Activated CD4-positive, alpha-beta memory T cell treated with anti-CD3 and anti-CD28 coated beads for 36 hours (primary cell): ENCODE results near the gene UBAP2L. TPM values are rescaled to one million over a fixed set of nuclear protein-coding genes. Genes with fewer than 3 reads are reported as not detected.

Source experiments
- CTCF ChIA-PET: fragments of 350-600 bp; sonication (Branson Sonifier 250); formaldehyde crosslinking; loops from one replicate; lab custom pipeline; 2021; ENCODE audit warnings: antibody characterized with exemption, inconsistent platforms; lab: Charles Lee
- POLR2A ChIA-PET: fragments of 350-600 bp; sonication (Branson Sonifier 250); formaldehyde crosslinking; loops from one replicate; lab custom pipeline; 2021; ENCODE audit warnings: antibody characterized with exemption; lab: Charles Lee
- DNase-seq: peaks from one replicate; pipeline ENCODE4 v3.0.0-alpha.2; 2020
- H3K27ac Mint-ChIP-seq: one replicate; pipeline ENCODE4 v1.8.0; 2021; ENCODE audit warnings: mixed read lengths
- H3K27me3 Mint-ChIP-seq: one replicate; pipeline ENCODE4 v1.8.0; 2021; ENCODE audit warnings: mixed read lengths
- H3K36me3 Mint-ChIP-seq: one replicate; pipeline ENCODE4 v1.8.0; 2021; ENCODE audit warnings: mixed read lengths
- H3K4me1 Mint-ChIP-seq: one replicate; pipeline ENCODE4 v1.8.0; 2021; ENCODE audit warnings: low read depth, mixed read lengths
- H3K4me3 Mint-ChIP-seq: one replicate; pipeline ENCODE4 v1.8.0; 2021; ENCODE audit warnings: mild to moderate bottlenecking, mixed read lengths
- H3K9me3 Mint-ChIP-seq: one replicate; pipeline ENCODE4 v1.8.0; 2021; ENCODE audit warnings: mixed read lengths
- intact Hi-C: fragments of 100-400 bp; cut with micrococcal nuclease; formaldehyde crosslinking; loops from one replicate; pipeline ENCODE4 v1.15.1; 2023
- total RNA-seq, 2 experiments: library from RNA; stranded (reverse); gene quantifications; one replicate each; pipeline ENCODE4 v1.2.3, GENCODE V29; 2021

The UBAP2L gene
- total RNA-seq, 2 experiments from 2014 or later, result 180 to 183 TPM

- H3K36me3 Mint-ChIP-seq, result peaks cover 49% of the 10 kb centered on the region
- CTCF ChIA-PET, result no interaction called here
- no peaks in the 10 kb centered on the region for H3K9me3 Mint-ChIP-seq
- POLR2A ChIA-PET, result no interaction called here
- no peak overlapping the region for H3K27ac Mint-ChIP-seq
- no peaks in the 10 kb centered on the region for H3K4me1 Mint-ChIP-seq
- intact Hi-C loops, result no loop called here
- no peak for DNase-seq
- H3K27me3 Mint-ChIP-seq, result no peaks in the 10 kb centered on the region
- no peak overlapping the region for H3K4me3 Mint-ChIP-seq
Measured at GRCh38 chr1:154256686-154257085, 35.9 kb downstream of the UBAP2L start.

- ChIA-PET CTCF (interaction anchor here (0.7 to 1.9 kb wide), 4 partner anchors 13 to 1959 kb away, joined by 4 to 9 read pairs (median 6); partner anchors contain the start of gene HAX1), POLR2A (interaction anchor here (0.6 to 0.9 kb wide), 3 partner anchors 86 to 127 kb away, joined by 3 to 4 read pairs (median 4); no protein-coding TSS in a partner anchor)
- no peaks in the 10 kb centered on the region for H3K9me3 Mint-ChIP-seq
- intact Hi-C loops, result no loop called here
- no peak for DNase-seq
- no peak overlapping the region for H3K4me3 Mint-ChIP-seq
- H3K36me3 Mint-ChIP-seq, result peaks cover 59% of the 10 kb centered on the region
- H3K27ac Mint-ChIP-seq, result peak overlapping the region; percentile 34
- H3K4me1 Mint-ChIP-seq, result peaks cover 13% of the 10 kb centered on the region
- no peaks in the 10 kb centered on the region for H3K27me3 Mint-ChIP-seq
Measured at GRCh38 chr1:154258784-154259183, 38.0 kb downstream of the UBAP2L start.

- intact Hi-C loops, result no loop called here
- no peaks in the 10 kb centered on the region for H3K9me3 Mint-ChIP-seq
- peaks cover 26% of the 10 kb centered on the region for H3K4me1 Mint-ChIP-seq
- POLR2A ChIA-PET, result no interaction called here
- H3K4me3 Mint-ChIP-seq, result no peak overlapping the region
- CTCF ChIA-PET, result interaction anchor here (1.1 to 1.7 kb wide), 3 partner anchors 12 to 38 kb away, joined by 3 to 8 read pairs (median 4); partner anchors contain the start of gene HAX1
- H3K27me3 Mint-ChIP-seq, result no peaks in the 10 kb centered on the region
- no peak for DNase-seq
- peaks cover 51% of the 10 kb centered on the region for H3K36me3 Mint-ChIP-seq
- H3K27ac Mint-ChIP-seq, result peak overlapping the region; percentile 14
Measured at GRCh38 chr1:154260127-154260526, 39.4 kb downstream of the UBAP2L start.

GRCh38 chr1:154263465-154264332, 42.9 kb downstream of the UBAP2L start:
- DNase-seq, result no peak
- intact Hi-C loops, result loop anchor here (2.0 kb wide), 1 partner anchor 39 kb away; no protein-coding TSS in a partner anchor
- Mint-ChIP-seq H3K27me3 (no peaks in the 10 kb centered on the region), H3K4me1 (peaks cover 38% of the 10 kb centered on the region), H3K9me3 (no peaks in the 10 kb centered on the region), H3K36me3 (peaks cover 31% of the 10 kb centered on the region), H3K4me3 (no peak overlapping the region), H3K27ac (peak overlapping the region; percentile 79)
- ChIA-PET CTCF (interaction anchor here (0.5 to 1.3 kb wide), 9 partner anchors 14 to 545 kb away, joined by 3 to 4 read pairs (median 3); no protein-coding TSS in a partner anchor), POLR2A (interaction anchor here (0.6 to 1.4 kb wide), 5 partner anchors 18 to 64 kb away, joined by 3 to 4 read pairs (median 3); partner anchors contain the start of gene UBAP2L)

GRCh38 chr1:154264454-154264853, 43.7 kb downstream of the UBAP2L start:
- H3K4me3 Mint-ChIP-seq, result no peak overlapping the region
- ChIA-PET CTCF (interaction anchor here (0.6 to 1.9 kb wide), 5 partner anchors 15 to 546 kb away, joined by 3 to 10 read pairs (median 3); no protein-coding TSS in a partner anchor), POLR2A (interaction anchor here (0.7 to 1.4 kb wide), 5 partner anchors 44 to 83 kb away, joined by 3 to 4 read pairs (median 3); partner anchors contain the start of gene UBAP2L)
- H3K4me1 Mint-ChIP-seq, result peaks cover 38% of the 10 kb centered on the region
- no peaks in the 10 kb centered on the region for H3K27me3 Mint-ChIP-seq
- intact Hi-C loops, result loop anchor here (2.0 kb wide), 1 partner anchor 40 kb away; no protein-coding TSS in a partner anchor
- H3K9me3 Mint-ChIP-seq, result no peaks in the 10 kb centered on the region
- no peak for DNase-seq
- peaks cover 36% of the 10 kb centered on the region for H3K36me3 Mint-ChIP-seq
- H3K27ac Mint-ChIP-seq, result peak overlapping the region; percentile 79

GRCh38 chr1:154265586-154265985, 44.8 kb downstream of the UBAP2L start:
- H3K4me1 Mint-ChIP-seq, result peaks cover 41% of the 10 kb centered on the region
- CTCF ChIA-PET, result interaction anchor here (0.6 to 1.9 kb wide), 7 partner anchors 46 to 117 kb away, joined by 3 to 10 read pairs (median 3); no protein-coding TSS in a partner anchor
- no peak for DNase-seq
- peaks cover 33% of the 10 kb centered on the region for H3K36me3 Mint-ChIP-seq
- no peaks in the 10 kb centered on the region for H3K9me3 Mint-ChIP-seq
- no peaks in the 10 kb centered on the region for H3K27me3 Mint-ChIP-seq
- peak overlapping the region; percentile 78 for H3K27ac Mint-ChIP-seq
- intact Hi-C loops, result loop anchor here (2.0 kb wide), 1 partner anchor 41 kb away; no protein-coding TSS in a partner anchor
- POLR2A ChIA-PET, result interaction anchor here (0.7 to 1.3 kb wide), 2 partner anchors 84 to 107 kb away, joined by 3 read pairs; no protein-coding TSS in a partner anchor
- H3K4me3 Mint-ChIP-seq, result no peak overlapping the region

- peaks cover 39% of the 10 kb centered on the region for H3K4me1 Mint-ChIP-seq
- ChIA-PET POLR2A (no interaction called here), CTCF (interaction anchor here (1.2 to 8.0 kb wide), 11 partner anchors 22 to 284 kb away, joined by 3 to 98 read pairs (median 6); partner anchors contain the start of gene RAB13)
- intact Hi-C loops, result loop anchor here (10.0 kb wide), 2 partner anchors 306 to 466 kb away; partner anchors contain the start of genes CREB3L4 and SLC39A1
- H3K9me3 Mint-ChIP-seq, result no peaks in the 10 kb centered on the region
- H3K27ac Mint-ChIP-seq, result peak overlapping the region; percentile 99
- peaks cover 37% of the 10 kb centered on the region for H3K36me3 Mint-ChIP-seq
- no peaks in the 10 kb centered on the region for H3K27me3 Mint-ChIP-seq
- no peak for DNase-seq
- H3K4me3 Mint-ChIP-seq, result peak overlapping the region; percentile 5
Measured at GRCh38 chr1:154270833-154271232, 50.1 kb downstream of the UBAP2L start.

GRCh38 chr1:154272217-154272998, 51.7 kb downstream of the UBAP2L start, which contains the start of gene HAX1:
Gene HAX1 (plus strand): TSS chr1:154272629. CDS start chr1:154272724, 95 bp downstream.
- peaks cover 42% of the 10 kb centered on the region for H3K36me3 Mint-ChIP-seq
- intact Hi-C loops, result loop anchor here (1.0 to 10.0 kb wide), 9 partner anchors 52 to 468 kb away; partner anchors contain the start of genes CREB3L4, RPS27, SLC39A1 and UBAP2L
- CTCF ChIA-PET, result interaction anchor here (0.7 to 8.0 kb wide), 22 partner anchors 13 to 326 kb away, joined by 3 to 98 read pairs (median 5); partner anchors contain the start of genes DENND4B, RAB13 and UBAP2L
- H3K9me3 Mint-ChIP-seq, result no peaks in the 10 kb centered on the region
- H3K27me3 Mint-ChIP-seq, result no peaks in the 10 kb centered on the region
- peak within 1 kb of the TSS; percentile 99 for H3K27ac Mint-ChIP-seq
- peak; percentile 99 for DNase-seq
- peaks cover 34% of the 10 kb centered on the region for H3K4me1 Mint-ChIP-seq
- POLR2A ChIA-PET, result interaction anchor here (0.8 to 1.4 kb wide), 5 partner anchors 53 to 115 kb away, joined by 3 to 7 read pairs (median 4); no protein-coding TSS in a partner anchor
- peak within 1 kb of the TSS; percentile 99 for H3K4me3 Mint-ChIP-seq

GRCh38 chr1:154272999-154273563, 52.3 kb downstream of the UBAP2L start:
- DNase-seq, result no peak
- CTCF ChIA-PET, result interaction anchor here (1.4 to 8.0 kb wide), 7 partner anchors 51 to 286 kb away, joined by 3 to 98 read pairs (median 5); partner anchors contain the start of gene RAB13
- POLR2A ChIA-PET, result interaction anchor here (1.0 kb wide), 1 partner anchor 56 kb away, joined by 4 read pairs; no protein-coding TSS in a partner anchor
- Mint-ChIP-seq H3K4me1 (peaks cover 34% of the 10 kb centered on the region), H3K4me3 (peak overlapping the region; percentile 99), H3K27me3 (no peaks in the 10 kb centered on the region), H3K27ac (peak overlapping the region; percentile 99), H3K36me3 (peaks cover 42% of the 10 kb centered on the region), H3K9me3 (no peaks in the 10 kb centered on the region)
- intact Hi-C loops, result loop anchor here (1.0 to 10.0 kb wide), 9 partner anchors 53 to 468 kb away; partner anchors contain the start of genes CREB3L4, RPS27, SLC39A1 and UBAP2L

GRCh38 chr1:154276797-154277196, 56.0 kb downstream of the UBAP2L start:
- peak; percentile 61 for DNase-seq
- Mint-ChIP-seq H3K36me3 (peaks cover 32% of the 10 kb centered on the region), H3K9me3 (no peaks in the 10 kb centered on the region), H3K4me3 (no peak overlapping the region), H3K4me1 (peaks cover 20% of the 10 kb centered on the region), H3K27me3 (no peaks in the 10 kb centered on the region), H3K27ac (no peak overlapping the region)
- CTCF ChIA-PET, result interaction anchor here (0.7 to 8.0 kb wide), 10 partner anchors 10 to 270 kb away, joined by 3 to 98 read pairs (median 4); no protein-coding TSS in a partner anchor
- POLR2A ChIA-PET, result no interaction called here
- intact Hi-C loops, result loop anchor here (10.0 kb wide), 2 partner anchors 312 to 472 kb away; partner anchors contain the start of genes CREB3L4 and SLC39A1
